ENCODE results near the gene GNL3.

GNL3 gene

GRCh38 chr3:52705438-52705687, 19.5 kb downstream of the GNL3 start:
- TF ChIP-seq, protein P1, sequence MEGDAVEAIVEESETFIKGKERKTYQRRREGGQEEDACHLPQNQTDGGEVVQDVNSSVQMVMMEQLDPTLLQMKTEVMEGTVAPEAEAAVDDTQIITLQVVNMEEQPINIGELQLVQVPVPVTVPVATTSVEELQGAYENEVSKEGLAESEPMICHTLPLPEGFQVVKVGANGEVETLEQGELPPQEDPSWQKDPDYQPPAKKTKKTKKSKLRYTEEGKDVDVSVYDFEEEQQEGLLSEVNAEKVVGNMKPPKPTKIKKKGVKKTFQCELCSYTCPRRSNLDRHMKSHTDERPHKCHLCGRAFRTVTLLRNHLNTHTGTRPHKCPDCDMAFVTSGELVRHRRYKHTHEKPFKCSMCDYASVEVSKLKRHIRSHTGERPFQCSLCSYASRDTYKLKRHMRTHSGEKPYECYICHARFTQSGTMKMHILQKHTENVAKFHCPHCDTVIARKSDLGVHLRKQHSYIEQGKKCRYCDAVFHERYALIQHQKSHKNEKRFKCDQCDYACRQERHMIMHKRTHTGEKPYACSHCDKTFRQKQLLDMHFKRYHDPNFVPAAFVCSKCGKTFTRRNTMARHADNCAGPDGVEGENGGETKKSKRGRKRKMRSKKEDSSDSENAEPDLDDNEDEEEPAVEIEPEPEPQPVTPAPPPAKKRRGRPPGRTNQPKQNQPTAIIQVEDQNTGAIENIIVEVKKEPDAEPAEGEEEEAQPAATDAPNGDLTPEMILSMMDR (IDR thresholded peaks at IDR 0.05; ENCODE audit: control insufficient read depth, insufficient read depth, low read depth, low read length, missing control alignments) = no peak
- DNase-seq (ENCODE audit: low read depth) = no peak
- H3K4me3 ChIP-seq (ENCODE audit: control insufficient read depth, low read depth, low read length) = peak overlapping the region; percentile 92

DNA sequence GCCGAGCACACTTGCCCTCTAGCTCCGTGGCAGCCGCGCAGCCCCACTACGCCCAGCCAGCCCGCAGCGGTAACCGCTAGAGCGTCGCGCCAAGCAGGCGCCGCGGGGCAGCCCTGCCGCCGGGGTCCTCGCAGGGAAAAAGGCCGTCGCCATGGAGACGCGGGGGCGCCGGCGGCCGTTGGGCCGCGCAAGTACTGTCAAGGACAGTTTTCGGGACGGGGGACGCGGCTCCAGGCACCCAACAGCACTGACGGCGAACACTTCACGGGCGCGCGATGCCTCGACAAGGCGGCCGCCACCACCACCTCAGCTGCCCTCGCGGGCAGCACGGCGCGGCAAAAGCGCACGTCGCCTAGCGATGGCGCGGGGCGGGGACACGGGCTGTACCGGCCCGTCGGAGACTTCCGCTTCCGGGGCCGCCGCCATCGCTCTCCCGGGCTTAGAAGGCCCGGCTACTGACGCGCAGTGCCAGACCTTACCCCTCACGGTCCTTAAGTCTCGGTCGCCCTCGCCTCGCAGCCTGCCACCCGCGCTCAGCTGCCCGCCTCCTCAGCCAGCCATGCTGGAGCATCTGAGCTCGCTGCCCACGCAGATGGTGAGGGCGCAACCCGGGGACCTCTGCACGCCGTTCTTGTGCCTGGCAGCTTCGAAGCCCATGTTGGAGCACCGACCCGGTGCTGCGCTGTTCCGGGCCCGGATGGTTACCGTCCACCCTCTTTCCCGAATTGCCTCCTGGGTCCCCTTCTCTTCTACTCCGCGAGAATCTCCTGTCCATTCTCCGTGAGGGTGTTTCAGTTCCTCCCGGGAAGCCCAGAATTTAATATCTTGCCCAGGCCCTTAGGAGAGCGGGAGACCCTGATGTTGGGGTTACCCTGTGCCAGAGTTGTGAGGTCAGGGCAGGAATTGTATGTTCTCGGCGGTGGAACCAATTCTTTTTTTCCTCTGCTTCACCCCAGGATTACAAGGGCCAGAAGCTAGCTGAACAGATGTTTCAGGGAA, 20.2 kb downstream of the GNL3 start, which contains the start of the genes GLT8D1 and SPCS1:
TSS of gene GLT8D1 (minus strand) at position 104 of the 999 bp plus-strand sequence. CDS start 5,331 bp downstream, outside the sequence.
TSS of gene SPCS1 (plus strand) at position 419 of the 999 bp plus-strand sequence. CDS start at position 560, 141 bp downstream.
- no peak for DNase-seq (ENCODE audit: low read depth)
- TF ChIP-seq, protein P1 (IDR thresholded peaks at IDR 0.05; ENCODE audit: control insufficient read depth, insufficient read depth, low read depth, low read length, missing control alignments) = no peak

GRCh38 chr3:52707585-52707984, 21.8 kb downstream of the GNL3 start:
- H3K4me3 ChIP-seq (ENCODE audit: control insufficient read depth, low read depth, low read length) = no peak overlapping the region
- TF ChIP-seq, protein P1 (IDR thresholded peaks at IDR 0.05; ENCODE audit: control insufficient read depth, insufficient read depth, low read depth, low read length, missing control alignments) = no peak
- DNase-seq (ENCODE audit: low read depth) = no peak

More for the DNA sequence above, 20.2 kb downstream of the GNL3 start, which contains the start of the genes GLT8D1 and SPCS1:
- peak within 1 kb of the TSS; percentile 92 for H3K4me3 ChIP-seq (ENCODE audit: control insufficient read depth, low read depth, low read length)

DNA sequence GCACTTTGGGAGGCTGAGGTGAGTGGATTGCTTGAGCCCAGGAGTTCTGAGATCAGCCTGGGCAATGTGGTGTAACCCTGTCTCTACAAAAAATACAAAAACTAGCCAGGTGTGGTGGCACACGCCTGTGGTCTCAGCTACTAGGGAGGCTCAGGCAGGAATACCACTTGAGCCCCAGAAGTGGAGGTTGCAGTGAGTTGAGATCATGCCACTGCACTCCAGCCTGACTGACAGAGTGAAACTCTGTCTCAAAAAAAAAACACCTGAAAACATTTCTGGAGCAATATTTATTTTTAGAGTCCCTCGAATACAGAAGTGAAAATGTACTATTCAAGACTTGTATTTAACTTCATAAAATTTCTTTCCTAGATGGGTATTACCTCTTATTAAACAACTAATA, 24.7 kb downstream of the GNL3 start:
- TF ChIP-seq, protein P1 (IDR thresholded peaks at IDR 0.05; ENCODE audit: control insufficient read depth, insufficient read depth, low read depth, low read length, missing control alignments) = no peak
- no peak for DNase-seq (ENCODE audit: low read depth)
- H3K4me3 ChIP-seq (ENCODE audit: control insufficient read depth, low read depth, low read length) = no peak overlapping the region

GRCh38 chr3:52712291-52713212, 26.7 kb downstream of the GNL3 start:
- TF ChIP-seq, protein P1 (IDR thresholded peaks at IDR 0.05; ENCODE audit: control insufficient read depth, insufficient read depth, low read depth, low read length, missing control alignments) = no peak
- H3K4me3 ChIP-seq (ENCODE audit: control insufficient read depth, low read depth, low read length) = no peak overlapping the region
- no peak for DNase-seq (ENCODE audit: low read depth)
